Breast epithelium (tissue), 4 donors: ENCODE measurements around the gene ZNF677. TPM values are rescaled to one million over a fixed set of nuclear protein-coding genes. Genes with fewer than 3 reads are reported as not detected.
"Not testable (repeated sequence)": the region's sequence is repeated elsewhere in the genome, so short reads cannot be mapped to it uniquely, and the experiment has no call there.

ENCODE experiments used
- DNase-seq, 2 donors: peaks; one replicate each; pipeline ENCODE4 v3.0.0-alpha.2; 2019; ENCODE audit warnings: low spot score in 2 of 2
- H3K27ac ChIP-seq, 2 donors: fragments of 200-600 bp; sonication (generic) in 1 of 2; one replicate each; pipeline ENCODE4 v1.5.1; 2016 to 2019; ENCODE audit warnings: mild to moderate bottlenecking in 1 of 2
- H3K27me3 ChIP-seq, 2 donors: fragments of 200-600 bp; sonication (generic) in 1 of 2; one replicate each; pipeline versions ENCODE4 v1.5.1 to v1.6.0; 2017 to 2019; ENCODE audit warnings: control low read depth in 1 of 2, mild to moderate bottlenecking in 1 of 2
- H3K36me3 ChIP-seq: fragments of 200-600 bp; one replicate; pipeline ENCODE4 v1.5.1; 2019
- H3K4me1 ChIP-seq, 2 donors: fragments of 200-600 bp; sonication (generic); one replicate each; pipeline ENCODE4 v1.5.1; 2016 to 2019; ENCODE audit warnings: control low read depth in 1 of 2
- H3K4me3 ChIP-seq, 3 donors: fragments of 200-600 bp; sonication (generic); 1 replicate in 2 of 3; 2 replicates in 1 of 3; pipeline ENCODE4 v1.5.1; 2016 to 2019; ENCODE audit warnings: mild to moderate bottlenecking in 3 of 3, moderate library complexity in 2 of 3
- H3K9me3 ChIP-seq, 2 donors: fragments of 200-600 bp; sonication (generic) in 1 of 2; one replicate each; pipeline ENCODE4 v1.5.1; 2016 to 2019; ENCODE audit warnings: control low read depth in 1 of 2
- POLR2A ChIP-seq: fragments of 450-650 bp; IDR thresholded peaks from one replicate; pipeline ENCODE4 v1.6.1; 2016; ENCODE audit warnings: antibody characterized with exemption, mild to moderate bottlenecking, moderate library complexity
- POLR2AphosphoS5 ChIP-seq, 3 donors: sonication (generic); formaldehyde crosslinking; IDR thresholded peaks; one replicate each; pipeline ENCODE4 v1.6.1; 2017; ENCODE audit warnings: antibody characterized with exemption in 3 of 3
- intact Hi-C: fragments of 100-400 bp; cut with DNase I; formaldehyde crosslinking; loops from one replicate; pipeline ENCODE4 v1.15.1; 2023; ENCODE audit warnings: low total_unique reads
- total RNA-seq, 3 donors: library from RNA; depleted of rRNA; stranded (reverse); fragments of >200 nt; gene quantifications; one replicate each; pipeline ENCODE4 v1.1.0, GENCODE V29; 2016
- TF ChIP-seq, protein P1 (sequence below), 3 donors: fragments of 450-650 bp; IDR thresholded peaks; one replicate each; pipeline ENCODE4 v1.5.1; 2016 to 2017; ENCODE audit warnings: antibody characterized with exemption in 3 of 3, mild to moderate bottlenecking in 3 of 3, moderate library complexity in 3 of 3

The ZNF677 gene
- total RNA-seq, 3 donors from 2014 or later, result 11.1 to 26.3 (median 15.7) TPM

DNA sequence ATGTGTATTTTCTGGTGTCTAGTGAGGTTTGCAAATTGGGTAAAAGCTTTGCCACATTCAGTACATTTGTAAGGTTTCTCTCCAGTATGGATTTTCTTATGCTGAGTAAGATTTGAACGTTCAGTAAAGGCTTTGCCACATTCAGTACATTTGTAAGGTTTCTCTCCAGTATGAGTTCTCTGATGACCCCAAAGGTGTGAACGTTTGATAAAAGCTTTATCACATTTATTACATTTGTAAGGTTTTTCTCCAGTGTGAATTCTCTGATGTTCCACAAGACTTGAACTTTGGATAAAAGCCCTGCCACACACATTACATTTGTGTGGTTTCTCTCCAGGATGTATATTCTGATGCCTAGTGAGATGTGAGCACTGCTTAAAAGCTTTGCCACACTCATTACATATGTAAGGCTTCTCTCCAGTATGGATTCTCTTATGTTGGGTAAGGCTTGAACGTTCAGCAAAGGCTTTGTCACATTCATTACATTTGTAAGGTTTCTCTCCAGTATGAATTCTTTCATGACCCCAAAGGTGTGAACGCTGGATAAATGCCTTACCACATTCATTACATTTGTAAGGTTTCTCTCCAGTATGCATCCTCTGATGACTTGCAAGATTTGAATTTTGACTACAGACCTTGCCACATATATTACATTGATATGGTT is 17.4 kb downstream of the ZNF677 start:
- Histone ChIP-seq H3K27ac (no peak overlapping the region), H3K9me3 (peaks cover 83 to 100% of the 10 kb centered on the region in 2 donors), H3K27me3 (no peaks in the 10 kb centered on the region), H3K36me3 (peaks cover 39% of the 10 kb centered on the region), H3K4me1 (no peaks in the 10 kb centered on the region), H3K4me3 (peak overlapping the region in 1 of 3 donors; percentile 28)
- TF ChIP-seq POLR2A (no peak), POLR2AphosphoS5 (IDR thresholded peaks at IDR 0.05) (no peak)
- TF ChIP-seq, protein P1, sequence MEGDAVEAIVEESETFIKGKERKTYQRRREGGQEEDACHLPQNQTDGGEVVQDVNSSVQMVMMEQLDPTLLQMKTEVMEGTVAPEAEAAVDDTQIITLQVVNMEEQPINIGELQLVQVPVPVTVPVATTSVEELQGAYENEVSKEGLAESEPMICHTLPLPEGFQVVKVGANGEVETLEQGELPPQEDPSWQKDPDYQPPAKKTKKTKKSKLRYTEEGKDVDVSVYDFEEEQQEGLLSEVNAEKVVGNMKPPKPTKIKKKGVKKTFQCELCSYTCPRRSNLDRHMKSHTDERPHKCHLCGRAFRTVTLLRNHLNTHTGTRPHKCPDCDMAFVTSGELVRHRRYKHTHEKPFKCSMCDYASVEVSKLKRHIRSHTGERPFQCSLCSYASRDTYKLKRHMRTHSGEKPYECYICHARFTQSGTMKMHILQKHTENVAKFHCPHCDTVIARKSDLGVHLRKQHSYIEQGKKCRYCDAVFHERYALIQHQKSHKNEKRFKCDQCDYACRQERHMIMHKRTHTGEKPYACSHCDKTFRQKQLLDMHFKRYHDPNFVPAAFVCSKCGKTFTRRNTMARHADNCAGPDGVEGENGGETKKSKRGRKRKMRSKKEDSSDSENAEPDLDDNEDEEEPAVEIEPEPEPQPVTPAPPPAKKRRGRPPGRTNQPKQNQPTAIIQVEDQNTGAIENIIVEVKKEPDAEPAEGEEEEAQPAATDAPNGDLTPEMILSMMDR (IDR thresholded peaks at IDR 0.05), result no peak
- DNase-seq, result no peak
- intact Hi-C loops, result no loop called here

DNA sequence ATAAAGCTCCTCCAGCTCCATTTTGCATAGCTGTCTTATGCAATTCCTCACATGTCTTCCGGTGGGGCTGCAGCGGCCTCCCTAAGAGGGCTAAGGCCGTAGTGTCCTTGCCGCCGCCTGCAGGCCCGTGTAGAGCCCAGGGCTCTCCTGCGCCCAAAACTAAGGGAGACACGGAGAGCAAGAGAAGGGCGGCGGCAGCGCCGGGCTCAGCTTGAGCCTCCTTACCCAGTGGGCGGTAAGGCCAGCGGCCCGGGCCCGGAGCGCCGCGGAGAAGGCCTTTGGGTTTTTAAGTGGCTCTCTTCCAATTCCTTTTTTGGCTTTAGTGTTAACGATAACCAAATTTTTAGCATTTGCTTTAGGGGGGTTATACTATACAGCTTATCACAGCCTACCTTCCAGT is 30.1 kb downstream of the ZNF677 start:
- no peaks in the 10 kb centered on the region for H3K27me3 ChIP-seq
- no peak for TF ChIP-seq POLR2AphosphoS5 (IDR thresholded peaks at IDR 0.05)
- no peak for TF ChIP-seq POLR2A
- TF ChIP-seq, protein P1 (IDR thresholded peaks at IDR 0.05), result no peak
- DNase-seq, result no peak
- no peaks in the 10 kb centered on the region for H3K36me3 ChIP-seq
- intact Hi-C loops, result no loop called here
- H3K27ac ChIP-seq, result no peak overlapping the region
- H3K9me3 ChIP-seq, result peaks cover 84 to 85% of the 10 kb centered on the region in 2 donors
- H3K4me1 ChIP-seq, result no peaks in the 10 kb centered on the region
- no peak overlapping the region for H3K4me3 ChIP-seq

DNA sequence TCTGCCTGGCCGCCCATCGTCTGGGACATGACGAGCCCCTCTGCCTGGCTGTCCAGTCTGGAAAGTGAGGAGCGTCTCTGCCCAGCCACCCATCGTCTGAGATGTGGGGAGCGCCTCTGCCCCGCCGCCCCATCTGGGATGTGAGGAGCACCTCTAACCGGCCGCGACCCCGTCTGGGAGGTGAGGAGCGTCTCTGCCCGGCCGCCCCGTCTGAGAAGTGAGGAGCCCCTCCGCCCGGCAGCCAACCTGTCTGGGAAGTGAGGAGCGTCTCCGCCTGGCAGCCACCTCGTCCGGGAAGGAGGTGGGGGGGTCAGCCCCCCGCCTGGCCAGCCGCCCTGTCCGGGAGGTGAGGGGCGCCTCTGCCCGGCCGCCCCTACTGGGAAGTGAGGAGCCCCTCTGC is 32.0 kb downstream of the ZNF677 start:
- DNase-seq, intact Hi-C loops, H3K27me3 ChIP-seq, H3K27ac ChIP-seq, H3K36me3 ChIP-seq, H3K4me3 ChIP-seq, H3K4me1 ChIP-seq: not testable (repeated sequence)
- H3K9me3 ChIP-seq, result peaks cover 85% of the 10 kb centered on the region in 2 donors

DNA sequence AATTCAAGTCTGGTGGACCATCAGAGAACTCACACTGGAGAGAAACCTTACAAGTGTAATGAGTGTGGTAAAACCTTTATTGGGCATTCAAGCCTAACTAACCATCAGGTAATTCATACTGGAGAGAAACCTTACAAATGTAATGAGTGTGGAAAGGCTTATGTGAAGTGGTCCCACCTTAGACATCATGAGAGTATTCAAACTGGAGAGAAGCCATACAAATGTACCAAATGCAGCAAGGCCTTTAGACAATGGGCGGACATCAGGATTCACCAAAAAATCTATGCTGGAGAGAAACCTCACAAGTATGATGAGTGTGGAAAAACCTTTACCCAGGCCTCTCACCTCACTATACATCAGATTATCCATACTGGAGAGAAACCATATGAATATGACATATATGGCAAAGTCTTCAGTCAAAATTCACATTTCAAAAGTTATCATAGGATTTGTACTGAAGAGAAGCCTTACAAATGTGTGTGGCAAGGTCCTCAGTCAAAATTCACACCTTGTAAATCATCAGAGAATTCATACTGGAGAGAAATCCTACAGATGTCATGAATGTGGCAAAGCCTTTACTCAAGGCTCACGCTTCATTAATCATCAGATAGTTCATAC is 41.9 kb downstream of the ZNF677 start:
- intact Hi-C loops, result no loop called here
- no peak for DNase-seq
- TF ChIP-seq POLR2AphosphoS5 (IDR thresholded peaks at IDR 0.05) (no peak), POLR2A (no peak)
- TF ChIP-seq, protein P1 (IDR thresholded peaks at IDR 0.05), result no peak
- H3K27ac ChIP-seq, result no peak overlapping the region
- no peaks in the 10 kb centered on the region for H3K27me3 ChIP-seq
- H3K36me3 ChIP-seq, result no peaks in the 10 kb centered on the region
- H3K4me1 ChIP-seq, result no peaks in the 10 kb centered on the region
- H3K4me3 ChIP-seq, result no peak overlapping the region
- peaks cover 99 to 100% of the 10 kb centered on the region in 2 donors for H3K9me3 ChIP-seq

DNA sequence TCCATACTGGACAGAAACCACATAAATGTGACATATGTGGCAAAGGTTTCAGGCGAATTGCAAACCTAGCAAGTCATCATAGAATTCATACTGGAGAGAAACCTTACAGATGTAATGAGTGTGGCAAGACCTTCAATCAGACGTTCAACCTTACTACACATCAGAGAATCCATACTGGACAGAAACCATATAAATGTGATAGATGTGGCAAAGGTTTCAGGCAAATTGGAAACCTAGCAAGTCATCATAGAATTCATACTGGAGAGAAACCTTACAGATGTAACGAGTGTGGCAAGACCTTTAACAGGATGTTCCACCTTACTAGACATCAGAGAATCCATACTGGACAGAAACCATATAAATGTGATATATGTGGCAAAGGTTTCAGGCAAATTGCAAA is 43.1 kb downstream of the ZNF677 start:
- H3K4me3 ChIP-seq, H3K27ac ChIP-seq, H3K27me3 ChIP-seq, H3K36me3 ChIP-seq, H3K4me1 ChIP-seq, DNase-seq, intact Hi-C loops: not testable (repeated sequence)
- H3K9me3 ChIP-seq, result peaks cover 100% of the 10 kb centered on the region in 2 donors

DNA sequence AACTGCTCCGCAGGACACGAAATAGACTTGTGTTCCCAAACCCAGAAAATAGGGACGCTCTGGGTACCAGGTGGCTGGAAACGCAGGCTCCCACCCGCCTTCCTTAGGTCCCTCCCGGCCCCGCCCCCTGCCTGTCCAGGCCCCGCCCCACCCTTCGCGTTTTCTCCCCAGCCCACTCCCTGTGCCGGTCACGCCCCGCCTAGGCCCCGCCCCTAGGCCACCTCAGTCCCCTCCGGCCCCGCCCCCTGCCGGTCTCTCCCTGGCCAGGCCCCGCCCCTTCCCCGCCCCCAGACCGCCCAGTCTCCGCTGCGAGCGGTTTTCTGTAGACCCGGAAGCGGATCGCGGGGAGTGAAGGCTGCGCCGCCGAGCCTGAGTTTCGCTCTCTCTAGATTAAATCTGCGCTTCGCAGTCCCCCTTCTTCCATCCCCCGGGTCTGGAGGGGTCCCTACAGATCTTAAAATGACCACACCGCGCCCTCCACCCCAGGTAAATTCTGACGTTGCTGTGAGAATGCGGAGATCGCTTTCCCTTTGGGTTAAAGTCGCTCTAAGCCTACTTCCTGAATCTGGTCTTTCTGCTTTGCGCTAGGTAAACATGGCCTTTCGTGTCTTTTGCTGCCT is 57.8 kb downstream of the ZNF677 start:
- peak; percentile 54 to 74 (median 59) for TF ChIP-seq POLR2AphosphoS5 (IDR thresholded peaks at IDR 0.05)
- TF ChIP-seq, protein P1 (IDR thresholded peaks at IDR 0.05), result no peak
- TF ChIP-seq POLR2A, result peak; percentile 71
- Histone ChIP-seq H3K27ac (peak overlapping the region; percentile 92 to 93), H3K36me3 (no peaks in the 10 kb centered on the region), H3K4me1 (no peaks in the 10 kb centered on the region), H3K27me3 (no peaks in the 10 kb centered on the region), H3K9me3 (peaks cover 27 to 34% of the 10 kb centered on the region in 2 donors), H3K4me3 (peak overlapping the region; percentile 78 to 88 (median 85))
- peak; percentile 95 to 99 for DNase-seq
- intact Hi-C loops, result no loop called here
